Osteoblast (primary cell): ENCODE measurements around the gene CNTD1. TPM values are rescaled to one million over a fixed set of nuclear protein-coding genes. Genes with fewer than 3 reads are reported as not detected.
A peak's percentile ranks its signal among the peaks of the same experiment; 100 is the strongest.

ENCODE experiments used
- DNase-seq: peaks from one replicate; pipeline ENCODE4 v3.0.0; 2011; ENCODE audit warnings: low spot score, mixed read lengths; ENCODE audit not compliant: insufficient read length; ENCODE audit errors: missing footprints
- H2AFZ ChIP-seq: 2 replicates; pipeline ENCODE4 v1.6.0; 2011; ENCODE audit warnings: mild to moderate bottlenecking, low read length
- H3K27ac ChIP-seq: 2 replicates; pipeline ENCODE4 v1.5.1; 2011; ENCODE audit warnings: mild to moderate bottlenecking, low read depth, low read length, moderate library complexity
- H3K27me3 ChIP-seq: 2 replicates; pipeline ENCODE4 v1.6.0; 2012; ENCODE audit warnings: mild to moderate bottlenecking, control low read depth, inconsistent platforms, low read length, moderate library complexity; ENCODE audit not compliant: insufficient read depth
- H3K36me3 ChIP-seq: 2 replicates; pipeline ENCODE4 v1.5.1; 2011; ENCODE audit warnings: mild to moderate bottlenecking, low read length, control low read depth, moderate library complexity; ENCODE audit not compliant: insufficient read depth
- H3K4me1 ChIP-seq: 2 replicates; pipeline ENCODE4 v1.5.1; 2011; ENCODE audit warnings: mild to moderate bottlenecking, low read length, control low read depth, moderate library complexity; ENCODE audit not compliant: insufficient read depth
- H3K4me2 ChIP-seq: 2 replicates; pipeline ENCODE4 v1.6.0; 2011; ENCODE audit warnings: mild to moderate bottlenecking, low read length; ENCODE audit not compliant: insufficient read depth
- H3K4me3 ChIP-seq: fragments of 200-600 bp; sonication (generic); 3 replicates; pipeline ENCODE4 v1.5.1; 2012; ENCODE audit warnings: mild to moderate bottlenecking, low read length, inconsistent platforms; ENCODE audit not compliant: insufficient read depth
- H3K79me2 ChIP-seq: 2 replicates; pipeline ENCODE4 v1.6.0; 2012; ENCODE audit warnings: mild to moderate bottlenecking, low read length, control low read depth, inconsistent platforms; ENCODE audit not compliant: insufficient read depth
- H3K9me3 ChIP-seq: 2 replicates; pipeline ENCODE4 v1.5.1; 2011; ENCODE audit warnings: low read depth, low read length, control low read depth
- H4K20me1 ChIP-seq: 2 replicates; pipeline ENCODE4 v1.6.0; 2012; ENCODE audit warnings: mild to moderate bottlenecking, low read length, control low read depth; ENCODE audit not compliant: insufficient read depth
- CTCF ChIP-seq: IDR thresholded peaks from 2 replicates; pipeline ENCODE4 v1.5.1; 2011; ENCODE audit warnings: mild to moderate bottlenecking, low read depth, low read length, moderate library complexity; ENCODE audit errors: extremely low read depth
- total RNA-seq: library from RNA; depleted of rRNA; stranded (reverse); fragments of >200 nt; gene quantifications from 2 replicates; pipeline ENCODE4 v1.2.3, GENCODE V29; 2012

The CNTD1 gene
- total RNA-seq, 1 donor, result not detected

- Histone ChIP-seq H4K20me1 (no peaks in the 10 kb centered on the region), H2AFZ (peak overlapping the region; percentile 15), H3K27ac (peak overlapping the region; percentile 63), H3K9me3 (no peaks in the 10 kb centered on the region), H3K79me2 (no peaks in the 10 kb centered on the region), H3K4me1 (peaks cover 42% of the 10 kb centered on the region), H3K4me2 (peak overlapping the region; percentile 69), H3K36me3 (peaks cover 72% of the 10 kb centered on the region), H3K4me3 (peak overlapping the region; percentile 43), H3K27me3 (no peaks in the 10 kb centered on the region)
- no peak for TF ChIP-seq CTCF
- peak; percentile 92 for DNase-seq
These were observed 16.2 kb downstream of the CNTD1 start for GRCh38 chr17:42814633-42815399.

- no peak for TF ChIP-seq CTCF
- H4K20me1 ChIP-seq, result no peaks in the 10 kb centered on the region
- H3K9me3 ChIP-seq, result no peaks in the 10 kb centered on the region
- no peak overlapping the region for H3K4me2 ChIP-seq
- no peaks in the 10 kb centered on the region for H3K27me3 ChIP-seq
- peak overlapping the region; percentile 86 for H3K27ac ChIP-seq
- no peak overlapping the region for H2AFZ ChIP-seq
- H3K4me1 ChIP-seq, result peaks cover 43% of the 10 kb centered on the region
- DNase-seq, result peak; percentile 8
- H3K4me3 ChIP-seq, result no peak overlapping the region
- peaks cover 19% of the 10 kb centered on the region for H3K79me2 ChIP-seq
- H3K36me3 ChIP-seq, result peaks cover 65% of the 10 kb centered on the region
These were observed 19.2 kb downstream of the CNTD1 start for GRCh38 chr17:42817866-42818265.

- Histone ChIP-seq H3K79me2 (peaks cover 24% of the 10 kb centered on the region), H3K4me3 (no peak overlapping the region), H2AFZ (no peak overlapping the region), H3K36me3 (peaks cover 64% of the 10 kb centered on the region), H3K27ac (peak overlapping the region; percentile 86), H3K4me1 (peaks cover 48% of the 10 kb centered on the region), H3K4me2 (no peak overlapping the region), H3K27me3 (no peaks in the 10 kb centered on the region), H3K9me3 (no peaks in the 10 kb centered on the region), H4K20me1 (no peaks in the 10 kb centered on the region)
- TF ChIP-seq CTCF, result no peak
- peak; percentile 32 for DNase-seq
These were observed 19.7 kb downstream of the CNTD1 start for GRCh38 chr17:42818379-42818778.

- DNase-seq, result peak; percentile 31
- Histone ChIP-seq H2AFZ (no peak overlapping the region), H3K27me3 (no peaks in the 10 kb centered on the region), H3K79me2 (peaks cover 31% of the 10 kb centered on the region), H3K9me3 (no peaks in the 10 kb centered on the region), H3K36me3 (peaks cover 54% of the 10 kb centered on the region), H3K4me3 (no peak overlapping the region), H3K4me2 (no peak overlapping the region), H4K20me1 (no peaks in the 10 kb centered on the region), H3K27ac (peak overlapping the region; percentile 86), H3K4me1 (peaks cover 42% of the 10 kb centered on the region)
- TF ChIP-seq CTCF, result peak; percentile 89
These were observed 21.4 kb downstream of the CNTD1 start for GRCh38 chr17:42819939-42820535.
